Smooth muscle cell (in vitro differentiated cells): ENCODE data around the gene LYST. TPM values are rescaled to one million over a fixed set of nuclear protein-coding genes. Genes with fewer than 3 reads are reported as not detected.

Experiments
- DNase-seq: peaks from one replicate; lab custom pipeline; 2025; ENCODE audit not compliant: unreplicated experiment; lab: John Stamatoyannopoulos, UW
- H2AFZ ChIP-seq: fragments of 200-600 bp; sonication (generic); 2 replicates; pipeline ENCODE4 v1.6.0; 2016; ENCODE audit warnings: antibody characterized with exemption, low read depth, mild to moderate bottlenecking
- H3F3A ChIP-seq: fragments of 200-600 bp; sonication (generic); 2 replicates; pipeline ENCODE4 v1.6.0; 2017; ENCODE audit warnings: antibody characterized with exemption, low read depth
- H3K27ac ChIP-seq: fragments of 200-600 bp; sonication (generic); 2 replicates; pipeline ENCODE4 v1.5.1; 2016; ENCODE audit warnings: low read depth, mild to moderate bottlenecking
- H3K27me3 ChIP-seq: fragments of 200-600 bp; sonication (generic); 2 replicates; pipeline ENCODE4 v1.6.1; 2016; ENCODE audit warnings: low read depth, mild to moderate bottlenecking
- H3K36me3 ChIP-seq: fragments of 200-600 bp; sonication (generic); 2 replicates; pipeline ENCODE4 v1.5.1; 2016; ENCODE audit warnings: low read depth
- H3K4me1 ChIP-seq: fragments of 200-600 bp; sonication (generic); 2 replicates; pipeline ENCODE4 v1.5.1; 2016; ENCODE audit warnings: low read depth
- H3K4me2 ChIP-seq: fragments of 200-600 bp; sonication (generic); 2 replicates; pipeline ENCODE4 v1.6.0; 2016; ENCODE audit warnings: mild to moderate bottlenecking
- H3K4me3 ChIP-seq: fragments of 200-600 bp; sonication (generic); 2 replicates; pipeline ENCODE4 v1.5.1; 2016; ENCODE audit warnings: mild to moderate bottlenecking
- H3K79me2 ChIP-seq: fragments of 200-600 bp; sonication (generic); 2 replicates; pipeline ENCODE4 v1.6.0; 2016; ENCODE audit warnings: low read depth, mild to moderate bottlenecking
- H3K9ac ChIP-seq: fragments of 200-600 bp; sonication (generic); 2 replicates; pipeline ENCODE4 v1.6.0; 2016; ENCODE audit warnings: low read depth
- H3K9me3 ChIP-seq: fragments of 200-600 bp; sonication (generic); replicated peaks from 2 replicates; pipeline ENCODE4 v1.5.1; 2016; ENCODE audit warnings: low read depth
- H4K20me1 ChIP-seq: fragments of 200-600 bp; sonication (generic); 2 replicates; pipeline ENCODE4 v1.6.0; 2016; ENCODE audit warnings: low read depth
- CTCF ChIP-seq: fragments of 200-600 bp; sonication (generic); IDR thresholded peaks from 2 replicates; pipeline ENCODE4 v1.5.1; 2017; ENCODE audit warnings: borderline replicate concordance, mild to moderate bottlenecking, antibody characterized with exemption; ENCODE audit not compliant: insufficient read depth, poor library complexity, severe bottlenecking
- WGBS: methylation state at CpG from one replicate; pipeline ENCODE4 v1.1.7; 2016; ENCODE audit warnings: low lambda C conversion rate; 5-methylcytosine and 5-hydroxymethylcytosine counted together
- polyA plus RNA-seq: library from polyadenylated mRNA; unstranded; fragments of >200 nt; fragmentation: Nextera tagmentation; extraction: Ambion mirVana; gene quantifications from 2 replicates; pipeline ENCODE4 v1.2.1, GENCODE V29; 2016
- total RNA-seq: library from RNA; depleted of rRNA; stranded (reverse); fragments of >200 nt; gene quantifications from 2 replicates; pipeline ENCODE4 v1.2.3, GENCODE V29; 2014

The LYST gene
- total and polyA plus RNA-seq, 2 experiments from 2014 or later, result 2.2 to 13.5 TPM

GRCh38 chr1:235809688-235810397 lies 56.9 kb downstream of the LYST start:
- Histone ChIP-seq H3K4me1 (no peaks in the 10 kb centered on the region), H3K79me2 (no peaks in the 10 kb centered on the region), H3K4me3 (no peak overlapping the region), H4K20me1 (no peaks in the 10 kb centered on the region), H3F3A (peaks cover 8% of the 10 kb centered on the region), H3K4me2 (peak overlapping the region; percentile 22), H3K27ac (peak overlapping the region; percentile 5), H3K27me3 (no peaks in the 10 kb centered on the region), H3K9me3 (no peaks in the 10 kb centered on the region), H2AFZ (no peak overlapping the region), H3K36me3 (no peaks in the 10 kb centered on the region), H3K9ac (no peak overlapping the region)
- TF ChIP-seq CTCF, result no peak
- 70% methylated on average over 12 of the region's 12 CpGs for WGBS
- no peak for DNase-seq

GRCh38 chr1:235808223-235808622 lies 58.5 kb downstream of the LYST start:
- H3K9ac ChIP-seq, result no peak overlapping the region
- H3K36me3 ChIP-seq, result no peaks in the 10 kb centered on the region
- H3K27me3 ChIP-seq, result no peaks in the 10 kb centered on the region
- H4K20me1 ChIP-seq, result no peaks in the 10 kb centered on the region
- peaks cover 8% of the 10 kb centered on the region for H3F3A ChIP-seq
- H3K27ac ChIP-seq, result no peak overlapping the region
- no peaks in the 10 kb centered on the region for H3K9me3 ChIP-seq
- no peaks in the 10 kb centered on the region for H3K79me2 ChIP-seq
- 87% methylated on average over 6 of the region's 6 CpGs for WGBS
- H2AFZ ChIP-seq, result no peak overlapping the region
- no peak overlapping the region for H3K4me3 ChIP-seq
- TF ChIP-seq CTCF, result no peak
- no peaks in the 10 kb centered on the region for H3K4me1 ChIP-seq
- DNase-seq, result no peak
- no peak overlapping the region for H3K4me2 ChIP-seq

- Histone ChIP-seq H3K36me3 (no peaks in the 10 kb centered on the region), H3K4me3 (no peak overlapping the region), H3K27ac (peak overlapping the region; percentile 16), H3F3A (peaks cover 8% of the 10 kb centered on the region), H3K4me1 (no peaks in the 10 kb centered on the region), H3K4me2 (peak overlapping the region; percentile 55), H2AFZ (no peak overlapping the region), H3K9ac (no peak overlapping the region), H3K79me2 (no peaks in the 10 kb centered on the region), H3K9me3 (no peaks in the 10 kb centered on the region), H3K27me3 (no peaks in the 10 kb centered on the region), H4K20me1 (no peaks in the 10 kb centered on the region)
- DNase-seq, result no peak
- TF ChIP-seq CTCF, result no peak
- WGBS, result 33% methylated on average over 7 of the region's 7 CpGs
These were observed 60.6 kb downstream of the LYST start for GRCh38 chr1:235806123-235806522.
